A673 (cell line): Measurements from ENCODE around the gene RAB7B. TPM values are rescaled to one million over a fixed set of nuclear protein-coding genes. Genes with fewer than 3 reads are reported as not detected.

Experiments used
- BruUV-seq: library from RNA; stranded (reverse); fragments of 400-500 nt; replicated peaks from 2 replicates; lab custom pipeline; 2021; lab: Mats Ljungman, UMichigan
- CTCF ChIA-PET: fragments of 300-600 bp; sonication (Branson Sonifier 250); formaldehyde crosslinking; loops from one replicate; lab custom pipeline; 2022; ENCODE audit warnings: antibody characterized with exemption; lab: Charles Lee
- POLR2A ChIA-PET: fragments of 300-600 bp; sonication (Branson Sonifier 250); formaldehyde crosslinking; loops from one replicate; lab custom pipeline; 2022; ENCODE audit warnings: antibody characterized with exemption; ENCODE audit not compliant: low non-redundant PET; lab: Charles Lee
- DNase-seq: peaks from one replicate; pipeline ENCODE4 v3.0.0-alpha.2; 2015; ENCODE audit warnings: low spot score
- H3K27ac ChIP-seq: fragments of 200-600 bp; sonication (generic); 2 replicates; pipeline ENCODE4 v1.5.1; 2016; ENCODE audit warnings: mixed run types, low read depth, mild to moderate bottlenecking, mixed read lengths, antibody characterized with exemption, low read length; ENCODE audit not compliant: poor library complexity, severe bottlenecking
- H3K27me3 ChIP-seq: fragments of 200-600 bp; sonication (generic); replicated peaks from 2 replicates; pipeline ENCODE4 v1.6.1; 2017; ENCODE audit warnings: mixed run types, low read depth, mild to moderate bottlenecking, mixed read lengths, antibody characterized with exemption, low read length; ENCODE audit not compliant: insufficient read depth, poor library complexity
- H3K36me3 ChIP-seq: fragments of 200-600 bp; sonication (generic); 2 replicates; pipeline ENCODE4 v1.6.1; 2016; ENCODE audit warnings: mixed run types, mild to moderate bottlenecking, mixed read lengths, antibody characterized with exemption, low read length; ENCODE audit not compliant: insufficient read depth, poor library complexity, severe bottlenecking
- H3K4me1 ChIP-seq: fragments of 200-600 bp; sonication (generic); 2 replicates; pipeline ENCODE4 v1.6.1; 2017; ENCODE audit warnings: mixed run types, mild to moderate bottlenecking, mixed read lengths, antibody characterized with exemption, low read length; ENCODE audit not compliant: insufficient read depth, poor library complexity, severe bottlenecking
- H3K4me3 ChIP-seq: fragments of 200-600 bp; sonication (generic); 2 replicates; pipeline ENCODE4 v1.5.1; 2016; ENCODE audit warnings: low read depth, mixed run types, mild to moderate bottlenecking, mixed read lengths, low read length; ENCODE audit not compliant: poor library complexity, severe bottlenecking
- H3K9me3 ChIP-seq: fragments of 200-600 bp; sonication (generic); 2 replicates; pipeline ENCODE4 v1.6.1; 2016; ENCODE audit warnings: mixed run types, low read depth, mild to moderate bottlenecking, mixed read lengths, antibody characterized with exemption, low read length; ENCODE audit not compliant: poor library complexity, severe bottlenecking
- EZH2 ChIP-seq: fragments of 200-600 bp; sonication (generic); IDR thresholded peaks from 2 replicates; pipeline ENCODE4 v1.6.1; 2017; ENCODE audit warnings: borderline replicate concordance, low read depth, mild to moderate bottlenecking, mixed read lengths, antibody characterized with exemption, low read length; ENCODE audit not compliant: poor library complexity, severe bottlenecking
- intact Hi-C: fragments of 100-400 bp; cut with micrococcal nuclease; formaldehyde crosslinking; loops from one replicate; pipeline ENCODE4 v1.10.0; 2022; ENCODE audit not compliant: unreplicated experiment
- total RNA-seq: library from RNA; stranded (reverse); gene quantifications from 2 replicates; pipeline ENCODE4 v1.2.3, GENCODE V29; 2021
- TF ChIP-seq, protein P1 (sequence below): fragments of 300-800, 200-600 bp; sonication (generic); conservative IDR thresholded peaks from 2 replicates; pipeline ENCODE4 v1.5.1; 2017; ENCODE audit warnings: low read depth, mild to moderate bottlenecking, antibody characterized with exemption, low read length, moderate library complexity, mixed read lengths

RAB7B gene
- total RNA-seq, 1 experiment from 2014 or later = 0.11 TPM

DNA sequence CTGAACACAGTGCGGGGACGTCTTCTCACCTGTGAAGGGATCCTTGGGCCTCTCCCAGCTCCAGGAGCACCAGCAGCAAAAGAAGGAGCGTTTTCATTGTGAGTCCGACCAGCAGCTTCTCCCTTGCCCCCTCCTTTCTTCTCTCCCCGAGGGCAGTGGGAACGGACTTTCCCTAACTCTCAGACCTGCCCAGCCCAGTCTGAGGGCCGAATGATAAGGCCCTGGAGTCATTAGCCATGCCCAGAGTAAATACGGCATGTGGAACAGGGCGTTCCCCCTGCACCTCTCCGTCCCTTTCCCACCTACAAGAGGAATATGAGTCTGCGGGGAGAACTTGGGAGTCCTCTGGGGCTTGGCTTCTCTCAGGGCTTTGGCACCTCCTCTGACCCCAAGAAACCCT lies 20.5 kb upstream of the RAB7B start, which contains the start of gene CTSE:
TSS of gene CTSE (minus strand) at position 201 of the 400 bp plus-strand sequence. CDS start at position 97, 104 bp downstream.
- ChIA-PET POLR2A (no interaction called here), CTCF (no interaction called here)
- H3K27me3 ChIP-seq = no peaks in the 10 kb centered on the region
- TF ChIP-seq, protein P1, sequence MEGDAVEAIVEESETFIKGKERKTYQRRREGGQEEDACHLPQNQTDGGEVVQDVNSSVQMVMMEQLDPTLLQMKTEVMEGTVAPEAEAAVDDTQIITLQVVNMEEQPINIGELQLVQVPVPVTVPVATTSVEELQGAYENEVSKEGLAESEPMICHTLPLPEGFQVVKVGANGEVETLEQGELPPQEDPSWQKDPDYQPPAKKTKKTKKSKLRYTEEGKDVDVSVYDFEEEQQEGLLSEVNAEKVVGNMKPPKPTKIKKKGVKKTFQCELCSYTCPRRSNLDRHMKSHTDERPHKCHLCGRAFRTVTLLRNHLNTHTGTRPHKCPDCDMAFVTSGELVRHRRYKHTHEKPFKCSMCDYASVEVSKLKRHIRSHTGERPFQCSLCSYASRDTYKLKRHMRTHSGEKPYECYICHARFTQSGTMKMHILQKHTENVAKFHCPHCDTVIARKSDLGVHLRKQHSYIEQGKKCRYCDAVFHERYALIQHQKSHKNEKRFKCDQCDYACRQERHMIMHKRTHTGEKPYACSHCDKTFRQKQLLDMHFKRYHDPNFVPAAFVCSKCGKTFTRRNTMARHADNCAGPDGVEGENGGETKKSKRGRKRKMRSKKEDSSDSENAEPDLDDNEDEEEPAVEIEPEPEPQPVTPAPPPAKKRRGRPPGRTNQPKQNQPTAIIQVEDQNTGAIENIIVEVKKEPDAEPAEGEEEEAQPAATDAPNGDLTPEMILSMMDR = no peak
- no peak for TF ChIP-seq EZH2
- H3K9me3 ChIP-seq = no peaks in the 10 kb centered on the region
- H3K36me3 ChIP-seq = no peaks in the 10 kb centered on the region
- no peak for DNase-seq
- no peak within 1 kb of the TSS for H3K4me3 ChIP-seq
- intact Hi-C loops = no loop called here
- no TSS peak for BruUV-seq
- H3K4me1 ChIP-seq = peaks cover 18% of the 10 kb centered on the region
- H3K27ac ChIP-seq = no peak within 1 kb of the TSS

GRCh38 chr1:206022766-206023165 lies 19.6 kb upstream of the RAB7B start:
- no TSS peak for BruUV-seq
- Histone ChIP-seq H3K36me3 (no peaks in the 10 kb centered on the region), H3K27ac (no peak overlapping the region), H3K9me3 (no peaks in the 10 kb centered on the region), H3K4me3 (no peak overlapping the region), H3K27me3 (no peaks in the 10 kb centered on the region), H3K4me1 (peaks cover 18% of the 10 kb centered on the region)
- no peak for TF ChIP-seq EZH2
- TF ChIP-seq, protein P1 = no peak
- intact Hi-C loops = no loop called here
- DNase-seq = no peak
- ChIA-PET POLR2A (no interaction called here), CTCF (no interaction called here)

DNA sequence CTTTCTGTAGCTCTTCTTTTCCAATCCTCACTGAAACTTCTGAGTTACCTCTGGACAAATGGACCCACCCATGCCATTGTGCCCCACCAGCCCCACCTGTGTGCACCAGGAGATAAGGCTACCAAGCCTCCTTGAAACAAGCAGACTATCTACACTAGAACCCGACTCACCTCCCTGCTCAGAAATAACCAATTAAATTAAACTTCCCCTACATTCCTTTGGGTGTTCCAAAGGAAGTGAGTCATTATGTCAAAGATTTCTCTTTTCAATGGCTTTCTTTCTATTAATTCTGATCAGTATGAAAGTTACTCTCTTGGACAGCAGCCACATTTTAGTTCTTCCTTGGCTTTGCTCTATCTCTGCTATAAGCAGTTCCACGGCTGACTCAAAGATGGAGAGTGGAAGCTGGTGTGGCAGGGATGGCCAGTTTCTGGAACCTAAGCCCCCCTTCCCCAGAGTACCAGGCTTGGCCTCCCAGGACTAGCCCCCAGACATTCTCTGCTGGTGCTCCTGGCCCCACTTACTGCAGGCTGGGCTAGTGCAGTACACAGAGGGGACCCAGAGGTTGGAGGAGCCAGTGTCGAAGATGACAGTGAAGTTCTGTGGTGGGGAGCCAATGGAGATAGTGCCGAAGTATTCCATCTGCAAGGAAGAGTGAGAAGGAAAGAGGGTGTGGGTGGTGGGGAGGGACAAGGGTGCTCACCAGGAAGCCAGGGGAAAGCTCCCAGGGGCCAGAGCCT lies 18.6 kb upstream of the RAB7B start:
- no peaks in the 10 kb centered on the region for H3K27me3 ChIP-seq
- intact Hi-C loops = no loop called here
- no peak for TF ChIP-seq EZH2
- TF ChIP-seq, protein P1 = no peak
- ChIA-PET POLR2A (no interaction called here), CTCF (no interaction called here)
- H3K4me3 ChIP-seq = no peak overlapping the region
- BruUV-seq = no TSS peak
- no peak overlapping the region for H3K27ac ChIP-seq
- DNase-seq = peak; percentile 77
- H3K36me3 ChIP-seq = no peaks in the 10 kb centered on the region
- H3K9me3 ChIP-seq = no peaks in the 10 kb centered on the region
- H3K4me1 ChIP-seq = peaks cover 18% of the 10 kb centered on the region
